GM12892 (cell line): ENCODE results near the gene IMMP2L.

ENCODE experiments used
- POLR2A ChIP-seq: IDR thresholded peaks from 2 replicates; pipeline ENCODE4 v1.6.1; 2011; ENCODE audit warnings: low read depth, low read length, control low read depth
- TAF1 ChIP-seq: IDR thresholded peaks from 2 replicates; pipeline ENCODE4 v1.6.1; 2011; ENCODE audit warnings: low read depth, mild to moderate bottlenecking, control low read depth, low read length, borderline replicate concordance

- no peak for TF ChIP-seq TAF1
- TF ChIP-seq POLR2A = no peak
Measured at GRCh38 chr7:111006040-111006439, 556.3 kb downstream of the IMMP2L start.
